A673 (cell line): ENCODE measurements around the gene PCCA.

Experiments
- EZH2 ChIP-seq: fragments of 200-600 bp; sonication (generic); IDR thresholded peaks from 2 replicates; pipeline ENCODE4 v1.6.1; 2017; ENCODE audit warnings: borderline replicate concordance, low read depth, mild to moderate bottlenecking, mixed read lengths, antibody characterized with exemption, low read length; ENCODE audit not compliant: poor library complexity, severe bottlenecking
- TF ChIP-seq, protein P1 (sequence below): fragments of 300-800, 200-600 bp; sonication (generic); conservative IDR thresholded peaks from 2 replicates; pipeline ENCODE4 v1.5.1; 2017; ENCODE audit warnings: low read depth, mild to moderate bottlenecking, antibody characterized with exemption, low read length, moderate library complexity, mixed read lengths

DNA sequence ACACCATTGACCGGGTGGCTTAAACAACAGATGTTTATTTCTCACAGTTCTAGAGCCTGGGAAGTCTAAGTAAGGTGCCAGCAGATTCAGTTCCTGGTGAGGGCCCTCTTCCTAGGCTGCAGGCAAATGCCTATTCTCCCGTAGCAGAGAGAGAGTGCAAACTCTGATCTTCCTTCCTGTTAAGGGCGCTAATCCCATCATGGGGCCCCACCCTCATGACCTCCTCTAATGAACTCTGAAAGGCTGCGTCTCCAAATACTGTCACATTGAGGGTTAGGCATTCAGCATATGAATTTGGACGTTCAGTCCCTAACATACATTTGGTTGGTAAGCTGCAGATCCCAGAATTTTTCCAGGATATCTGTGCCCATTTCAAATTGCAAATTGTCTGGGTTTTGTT lies 370.9 kb downstream of the PCCA start:
- no peak for TF ChIP-seq EZH2
- TF ChIP-seq, protein P1, sequence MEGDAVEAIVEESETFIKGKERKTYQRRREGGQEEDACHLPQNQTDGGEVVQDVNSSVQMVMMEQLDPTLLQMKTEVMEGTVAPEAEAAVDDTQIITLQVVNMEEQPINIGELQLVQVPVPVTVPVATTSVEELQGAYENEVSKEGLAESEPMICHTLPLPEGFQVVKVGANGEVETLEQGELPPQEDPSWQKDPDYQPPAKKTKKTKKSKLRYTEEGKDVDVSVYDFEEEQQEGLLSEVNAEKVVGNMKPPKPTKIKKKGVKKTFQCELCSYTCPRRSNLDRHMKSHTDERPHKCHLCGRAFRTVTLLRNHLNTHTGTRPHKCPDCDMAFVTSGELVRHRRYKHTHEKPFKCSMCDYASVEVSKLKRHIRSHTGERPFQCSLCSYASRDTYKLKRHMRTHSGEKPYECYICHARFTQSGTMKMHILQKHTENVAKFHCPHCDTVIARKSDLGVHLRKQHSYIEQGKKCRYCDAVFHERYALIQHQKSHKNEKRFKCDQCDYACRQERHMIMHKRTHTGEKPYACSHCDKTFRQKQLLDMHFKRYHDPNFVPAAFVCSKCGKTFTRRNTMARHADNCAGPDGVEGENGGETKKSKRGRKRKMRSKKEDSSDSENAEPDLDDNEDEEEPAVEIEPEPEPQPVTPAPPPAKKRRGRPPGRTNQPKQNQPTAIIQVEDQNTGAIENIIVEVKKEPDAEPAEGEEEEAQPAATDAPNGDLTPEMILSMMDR: no peak
